GM12891 (cell line): ENCODE results near the gene PNRC2.

ENCODE experiments used
- POLR2A ChIP-seq: IDR thresholded peaks from 2 replicates; pipeline ENCODE4 v1.6.1; 2011; ENCODE audit warnings: low read depth, low read length, control low read depth
- SPI1 ChIP-seq: IDR thresholded peaks from 2 replicates; pipeline ENCODE4 v1.6.1; 2011; ENCODE audit warnings: low read depth, low read length, control low read depth
- TAF1 ChIP-seq: IDR thresholded peaks from 2 replicates; pipeline ENCODE4 v1.6.1; 2011; ENCODE audit warnings: low read depth, low read length, control low read depth

DNA sequence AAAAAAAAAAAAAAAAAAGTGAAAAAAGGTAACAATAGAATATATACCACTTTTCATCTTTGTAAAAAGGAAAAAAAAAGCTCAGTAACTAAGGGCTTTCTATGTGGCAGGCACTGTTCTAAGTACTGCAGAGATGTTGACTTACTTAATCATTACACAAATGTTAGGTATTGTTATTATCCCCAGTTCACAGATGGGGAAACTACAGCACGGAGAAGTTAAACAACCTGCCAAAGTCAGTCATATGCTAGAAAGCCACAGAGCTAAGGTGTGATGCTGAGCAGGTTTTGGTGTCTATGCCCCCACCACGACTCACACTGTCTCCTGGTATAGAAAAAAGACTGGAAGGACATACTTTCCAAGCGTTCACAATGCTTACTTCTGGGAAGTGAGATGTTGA, 6.6 kb upstream of the PNRC2 start:
- no peak for TF ChIP-seq TAF1
- no peak for TF ChIP-seq POLR2A
- no peak for TF ChIP-seq SPI1
